Karpas-422 (cell line): ENCODE data around the gene NHS. TPM values are rescaled to one million over a fixed set of nuclear protein-coding genes. Genes with fewer than 3 reads are reported as not detected.

ENCODE experiments used
- DNase-seq: peaks from one replicate; pipeline ENCODE4 v3.0.0-alpha.2; 2015
- H2AFZ ChIP-seq: fragments of 200-600 bp; sonication (generic); 2 replicates; pipeline ENCODE4 v1.6.1; 2014; ENCODE audit warnings: antibody characterized with exemption, low read length, mixed read lengths
- H3K27ac ChIP-seq: fragments of 200-600 bp; sonication (generic); 2 replicates; pipeline ENCODE4 v1.5.1; 2014; ENCODE audit warnings: mild to moderate bottlenecking, low read length, moderate library complexity
- H3K27me3 ChIP-seq: fragments of 200-600 bp; sonication (generic); 2 replicates; pipeline ENCODE4 v1.6.1; 2014; ENCODE audit warnings: low read length, mixed read lengths
- H3K36me3 ChIP-seq: fragments of 200-600 bp; sonication (generic); 2 replicates; pipeline ENCODE4 v1.6.1; 2014; ENCODE audit warnings: low read length, mixed read lengths; ENCODE audit not compliant: insufficient read depth
- H3K4me1 ChIP-seq: fragments of 200-600 bp; sonication (generic); 2 replicates; pipeline ENCODE4 v1.6.1; 2014; ENCODE audit warnings: mild to moderate bottlenecking, low read length, mixed read lengths
- H3K4me2 ChIP-seq: fragments of 200-600 bp; sonication (generic); 2 replicates; pipeline ENCODE4 v1.6.1; 2014; ENCODE audit warnings: low read length, low read depth, mild to moderate bottlenecking; ENCODE audit not compliant: poor library complexity, severe bottlenecking
- H3K4me3 ChIP-seq: fragments of 200-600 bp; sonication (generic); 2 replicates; pipeline ENCODE4 v1.5.1; 2014; ENCODE audit warnings: mild to moderate bottlenecking, antibody characterized with exemption, low read length, mixed read lengths
- H3K79me2 ChIP-seq: fragments of 200-600 bp; sonication (generic); 2 replicates; pipeline ENCODE4 v1.6.1; 2014; ENCODE audit warnings: mild to moderate bottlenecking, low read length, mixed read lengths
- H3K9ac ChIP-seq: fragments of 200-600 bp; sonication (generic); 2 replicates; pipeline ENCODE4 v1.6.0; 2014; ENCODE audit warnings: low read length
- H3K9me2 ChIP-seq: fragments of 200-600 bp; sonication (generic), shearing (Covaris generic); replicated peaks from 2 replicates; pipeline ENCODE4 v1.6.0; 2014; ENCODE audit warnings: mild to moderate bottlenecking, low read length, moderate library complexity; ENCODE audit not compliant: insufficient read depth
- H3K9me3 ChIP-seq: fragments of 300-700, 200-600 bp; sonication (generic); 2 replicates; pipeline ENCODE4 v1.6.1; 2014; ENCODE audit warnings: low read length, mixed read lengths
- H4K20me1 ChIP-seq: fragments of 200-600 bp; sonication (generic); 2 replicates; pipeline ENCODE4 v1.6.1; 2014; ENCODE audit warnings: mild to moderate bottlenecking, antibody characterized with exemption, low read length, low read depth; ENCODE audit not compliant: insufficient read depth
- total RNA-seq: library from RNA; depleted of rRNA; stranded (reverse); fragments of >200 nt; shearing (Covaris generic); gene quantifications from 2 replicates; pipeline ENCODE4 v1.2.3, GENCODE V29; 2014; ENCODE audit warnings: low replicate concordance

NHS gene
- total RNA-seq, 1 experiment from 2014 or later: 0.15 TPM

GRCh38 chrX:17549107-17549651, 174.2 kb downstream of the NHS start:
- H3K27ac ChIP-seq: no peak overlapping the region
- H2AFZ ChIP-seq: no peak overlapping the region
- H3K9me3 ChIP-seq: no peaks in the 10 kb centered on the region
- no peaks in the 10 kb centered on the region for H4K20me1 ChIP-seq
- H3K9me2 ChIP-seq: no peaks in the 10 kb centered on the region
- no peaks in the 10 kb centered on the region for H3K4me1 ChIP-seq
- H3K79me2 ChIP-seq: no peaks in the 10 kb centered on the region
- H3K4me3 ChIP-seq: no peak overlapping the region
- no peaks in the 10 kb centered on the region for H3K27me3 ChIP-seq
- no peak overlapping the region for H3K4me2 ChIP-seq
- DNase-seq: no peak
- H3K9ac ChIP-seq: no peak overlapping the region
- no peaks in the 10 kb centered on the region for H3K36me3 ChIP-seq

GRCh38 chrX:17550011-17550410, 175.0 kb downstream of the NHS start:
- Histone ChIP-seq H3K4me2 (no peak overlapping the region), H2AFZ (no peak overlapping the region), H3K36me3 (no peaks in the 10 kb centered on the region), H3K79me2 (no peaks in the 10 kb centered on the region), H3K4me3 (no peak overlapping the region), H4K20me1 (no peaks in the 10 kb centered on the region), H3K27me3 (no peaks in the 10 kb centered on the region), H3K9me3 (no peaks in the 10 kb centered on the region), H3K9ac (no peak overlapping the region), H3K4me1 (no peaks in the 10 kb centered on the region), H3K9me2 (no peaks in the 10 kb centered on the region), H3K27ac (no peak overlapping the region)
- DNase-seq: no peak

GRCh38 chrX:17552044-17552650, 177.1 kb downstream of the NHS start:
- H4K20me1 ChIP-seq: no peaks in the 10 kb centered on the region
- H3K9ac ChIP-seq: no peak overlapping the region
- no peaks in the 10 kb centered on the region for H3K79me2 ChIP-seq
- H2AFZ ChIP-seq: no peak overlapping the region
- H3K27ac ChIP-seq: no peak overlapping the region
- no peak overlapping the region for H3K4me2 ChIP-seq
- no peaks in the 10 kb centered on the region for H3K36me3 ChIP-seq
- no peaks in the 10 kb centered on the region for H3K9me2 ChIP-seq
- H3K9me3 ChIP-seq: no peaks in the 10 kb centered on the region
- no peak overlapping the region for H3K4me3 ChIP-seq
- H3K4me1 ChIP-seq: no peaks in the 10 kb centered on the region
- DNase-seq: no peak
- H3K27me3 ChIP-seq: no peaks in the 10 kb centered on the region

GRCh38 chrX:17553469-17553868, 178.5 kb downstream of the NHS start:
- no peak overlapping the region for H3K4me3 ChIP-seq

GRCh38 chrX:17553961-17554482, 179.0 kb downstream of the NHS start:
- DNase-seq: no peak
- H3K4me1 ChIP-seq: no peaks in the 10 kb centered on the region

More at GRCh38 chrX:17553469-17553868, 178.5 kb downstream of the NHS start:
- H3K27ac ChIP-seq: no peak overlapping the region
- H3K36me3 ChIP-seq: no peaks in the 10 kb centered on the region
- H3K27me3 ChIP-seq: no peaks in the 10 kb centered on the region
- no peaks in the 10 kb centered on the region for H3K9me2 ChIP-seq
- no peak for DNase-seq
- H3K4me2 ChIP-seq: no peak overlapping the region
- H3K9ac ChIP-seq: no peak overlapping the region
- H2AFZ ChIP-seq: no peak overlapping the region
- H4K20me1 ChIP-seq: no peaks in the 10 kb centered on the region
- no peaks in the 10 kb centered on the region for H3K79me2 ChIP-seq
- H3K9me3 ChIP-seq: no peaks in the 10 kb centered on the region
- H3K4me1 ChIP-seq: no peaks in the 10 kb centered on the region

GRCh38 chrX:17554914-17555313, 179.9 kb downstream of the NHS start:
- H3K27me3 ChIP-seq: peaks cover 3% of the 10 kb centered on the region; the same call in 1 of the 2 replicates
- no peaks in the 10 kb centered on the region for H4K20me1 ChIP-seq
- H3K27ac ChIP-seq: no peak overlapping the region
- H3K9ac ChIP-seq: no peak overlapping the region
- no peaks in the 10 kb centered on the region for H3K9me2 ChIP-seq
- no peak overlapping the region for H3K4me2 ChIP-seq
- no peak for DNase-seq
- no peaks in the 10 kb centered on the region for H3K9me3 ChIP-seq
- H3K4me3 ChIP-seq: no peak overlapping the region
- H3K36me3 ChIP-seq: no peaks in the 10 kb centered on the region
- no peaks in the 10 kb centered on the region for H3K79me2 ChIP-seq
- no peaks in the 10 kb centered on the region for H3K4me1 ChIP-seq
- H2AFZ ChIP-seq: no peak overlapping the region

More at GRCh38 chrX:17553961-17554482, 179.0 kb downstream of the NHS start:
- H3K9me3 ChIP-seq: no peaks in the 10 kb centered on the region
- no peaks in the 10 kb centered on the region for H3K27me3 ChIP-seq
- H3K4me2 ChIP-seq: no peak overlapping the region
- no peaks in the 10 kb centered on the region for H3K79me2 ChIP-seq
- H2AFZ ChIP-seq: no peak overlapping the region
- no peak overlapping the region for H3K27ac ChIP-seq
- no peak overlapping the region for H3K9ac ChIP-seq
- no peaks in the 10 kb centered on the region for H4K20me1 ChIP-seq
- H3K36me3 ChIP-seq: no peaks in the 10 kb centered on the region
- no peak overlapping the region for H3K4me3 ChIP-seq
- H3K9me2 ChIP-seq: no peaks in the 10 kb centered on the region

GRCh38 chrX:17555846-17556245, 180.8 kb downstream of the NHS start:
- Histone ChIP-seq H3K4me1 (no peaks in the 10 kb centered on the region), H3K27ac (no peak overlapping the region), H4K20me1 (no peaks in the 10 kb centered on the region), H3K27me3 (peaks cover 3% of the 10 kb centered on the region; the same call in 1 of the 2 replicates), H3K4me3 (no peak overlapping the region), H3K79me2 (no peaks in the 10 kb centered on the region), H3K9me2 (no peaks in the 10 kb centered on the region), H3K9ac (no peak overlapping the region), H3K36me3 (no peaks in the 10 kb centered on the region), H3K4me2 (no peak overlapping the region), H2AFZ (no peak overlapping the region), H3K9me3 (no peaks in the 10 kb centered on the region)
- DNase-seq: no peak

- H4K20me1 ChIP-seq: no peaks in the 10 kb centered on the region
- H3K27ac ChIP-seq: no peak overlapping the region
- H3K9me3 ChIP-seq: no peaks in the 10 kb centered on the region
- peaks cover 3% of the 10 kb centered on the region; the same call in 1 of the 2 replicates for H3K27me3 ChIP-seq
- H3K36me3 ChIP-seq: no peaks in the 10 kb centered on the region
- no peaks in the 10 kb centered on the region for H3K9me2 ChIP-seq
- H2AFZ ChIP-seq: no peak overlapping the region
- H3K4me2 ChIP-seq: no peak overlapping the region
- no peaks in the 10 kb centered on the region for H3K79me2 ChIP-seq
- no peaks in the 10 kb centered on the region for H3K4me1 ChIP-seq
- peak; percentile 44 for DNase-seq
- no peak overlapping the region for H3K9ac ChIP-seq
- H3K4me3 ChIP-seq: no peak overlapping the region
Observed at GRCh38 chrX:17559728-17560379, 184.9 kb downstream of the NHS start.
